ENCODE measurements around the gene CMTM8. TPM values are rescaled to one million over a fixed set of nuclear protein-coding genes. Genes with fewer than 3 reads are reported as not detected.

CMTM8 gene
- total and polyA plus RNA-seq, 9 donors, result 0.48 to 9.9 (median 2.1) TPM

DNA sequence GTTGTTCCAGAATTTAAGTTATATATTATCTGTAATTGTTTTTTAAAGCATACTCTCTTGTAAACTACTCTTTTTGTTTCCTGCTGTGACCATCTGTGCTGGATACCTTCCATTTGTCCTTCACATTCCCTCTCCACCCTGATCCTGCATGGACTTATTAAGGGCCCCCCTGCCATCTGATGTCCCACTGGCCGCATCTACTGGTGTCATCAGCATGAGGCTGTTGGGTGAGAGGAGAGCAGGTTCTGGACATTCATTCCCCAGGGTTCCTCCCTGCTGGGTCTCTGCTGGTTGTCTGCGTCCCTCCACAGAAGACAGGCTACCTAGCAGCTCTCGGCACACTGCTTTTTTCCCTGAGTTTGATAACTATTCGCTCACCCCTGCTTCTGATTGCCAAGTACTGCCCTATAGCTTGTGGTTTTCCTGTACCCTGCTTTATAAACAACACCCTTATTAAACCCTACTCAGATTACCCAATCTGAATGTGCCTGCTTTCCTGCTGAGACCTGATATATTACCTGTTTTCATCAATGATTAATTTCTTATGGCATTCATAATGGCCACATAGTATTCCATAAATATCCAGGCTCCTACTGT, 7.7 kb downstream of the CMTM8 start:
- WGBS, 3 donors, result 72 to 90% (median 78%) methylated on average over 4 of the region's 4 CpGs
- intact Hi-C loops (cut with DNase I), result no loop called here
- no peak overlapping the region for H3K27ac ChIP-seq

DNA sequence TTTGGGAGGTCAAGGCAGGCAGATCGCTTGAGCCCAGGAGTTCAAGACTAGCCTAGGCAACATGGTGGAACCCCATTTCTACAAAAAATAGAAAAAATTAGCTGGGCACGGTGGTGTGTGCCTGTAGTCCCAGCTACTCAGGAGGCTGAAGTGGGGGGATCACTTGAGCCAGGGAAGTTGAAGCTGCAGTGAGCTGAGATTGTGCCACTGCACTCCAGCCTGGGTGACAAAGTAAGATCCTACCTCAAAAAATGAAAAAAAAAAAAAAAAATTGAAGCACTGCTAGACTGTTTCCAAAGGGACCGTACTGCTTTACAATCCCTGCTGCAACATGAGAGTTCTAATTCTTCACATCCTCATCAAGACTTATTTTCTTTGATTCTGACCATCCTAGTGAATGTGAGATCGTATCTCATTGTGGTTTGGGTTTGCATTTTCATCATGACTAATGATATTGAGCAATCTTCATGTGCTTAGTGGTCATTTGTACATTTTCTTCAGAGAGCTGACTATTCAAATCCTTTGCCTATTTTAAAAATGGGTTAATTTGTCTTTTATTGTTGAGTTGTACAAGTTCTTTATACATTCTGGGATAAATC, 10.8 kb downstream of the CMTM8 start:
- Histone ChIP-seq H3K27ac (no peak overlapping the region), H3K36me3 (no peaks in the 10 kb centered on the region), H3K4me1 (ENCODE audit: insufficient read depth) (no peaks in the 10 kb centered on the region), H3K27me3 (no peaks in the 10 kb centered on the region), H3K9me3 (no peaks in the 10 kb centered on the region), H3K4me3 (no peak overlapping the region)
- TF ChIP-seq POLR2A (IDR thresholded peaks at IDR 0.05), result no peak
- TF ChIP-seq CTCF (IDR thresholded peaks at IDR 0.05), result no peak
- TF ChIP-seq EP300 (IDR thresholded peaks at IDR 0.05), result no peak
- 85 to 93% (median 87%) methylated on average over 4 of the region's 4 CpGs for WGBS, 3 donors
- DNase-seq, result no peak
- intact Hi-C loops (cut with DNase I), result no loop called here

More for the DNA sequence above, 7.7 kb downstream of the CMTM8 start:
- no peak for TF ChIP-seq CTCF (IDR thresholded peaks at IDR 0.05)
- no peak for TF ChIP-seq EP300 (IDR thresholded peaks at IDR 0.05)
- TF ChIP-seq POLR2A (IDR thresholded peaks at IDR 0.05), result no peak
- Histone ChIP-seq H3K36me3 (no peaks in the 10 kb centered on the region), H3K4me1 (ENCODE audit: insufficient read depth) (no peaks in the 10 kb centered on the region), H3K9me3 (no peaks in the 10 kb centered on the region), H3K27me3 (no peaks in the 10 kb centered on the region), H3K4me3 (no peak overlapping the region)
- no peak for DNase-seq

DNA sequence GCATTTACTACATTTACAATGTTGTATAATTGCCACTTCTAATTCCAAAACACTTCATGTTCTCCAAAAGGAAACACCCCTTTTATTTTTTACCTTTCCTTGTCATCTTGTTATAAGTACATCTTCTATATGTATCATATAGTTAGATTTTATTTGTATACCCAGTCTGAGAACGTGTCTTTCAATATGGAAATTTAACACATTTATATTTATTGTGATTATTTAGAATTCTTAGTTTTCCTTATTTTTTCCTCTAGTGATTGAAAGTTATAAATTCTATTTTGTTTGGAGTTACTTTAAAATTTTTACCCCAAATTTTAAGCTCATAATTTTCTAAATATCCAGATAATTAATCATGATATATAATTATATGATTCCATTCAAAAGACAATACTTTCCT, 15.8 kb downstream of the CMTM8 start:
- Histone ChIP-seq H3K27ac (no peak overlapping the region), H3K4me1 (ENCODE audit: insufficient read depth) (no peaks in the 10 kb centered on the region), H3K9me3 (no peaks in the 10 kb centered on the region), H3K4me3 (no peak overlapping the region), H3K27me3 (no peaks in the 10 kb centered on the region), H3K36me3 (no peaks in the 10 kb centered on the region)
- DNase-seq, result no peak
- intact Hi-C loops (cut with DNase I), result no loop called here
- TF ChIP-seq CTCF (IDR thresholded peaks at IDR 0.05) (no peak), EP300 (IDR thresholded peaks at IDR 0.05) (no peak), POLR2A (IDR thresholded peaks at IDR 0.05) (no peak)
- 93 to 100% (median 96%) methylated on average over 1 of the region's 1 CpG for WGBS, 3 donors

GRCh38 chr3:32255345-32255744, 16.9 kb downstream of the CMTM8 start:
- H3K36me3 ChIP-seq, result no peaks in the 10 kb centered on the region
- WGBS, 3 donors, result 79 to 90% (median 80%) methylated on average over 2 of the region's 2 CpGs
- intact Hi-C loops (cut with DNase I), result no loop called here

More at GRCh38 chr3:32255345-32255744, 16.9 kb downstream of the CMTM8 start:
- Histone ChIP-seq H3K4me1 (ENCODE audit: insufficient read depth) (no peaks in the 10 kb centered on the region), H3K27me3 (no peaks in the 10 kb centered on the region), H3K4me3 (no peak overlapping the region), H3K27ac (no peak overlapping the region), H3K9me3 (no peaks in the 10 kb centered on the region)
- no peak for DNase-seq
- no peak for TF ChIP-seq EP300 (IDR thresholded peaks at IDR 0.05)
- TF ChIP-seq POLR2A (IDR thresholded peaks at IDR 0.05), result no peak
- no peak for TF ChIP-seq CTCF (IDR thresholded peaks at IDR 0.05)
